Measurements from ENCODE around the gene TRAPPC3. TPM values are rescaled to one million over a fixed set of nuclear protein-coding genes. Genes with fewer than 3 reads are reported as not detected.

Gene TRAPPC3
- total and polyA plus RNA-seq, 4 donors: 37.3 to 83.9 (median 61.3) TPM

DNA sequence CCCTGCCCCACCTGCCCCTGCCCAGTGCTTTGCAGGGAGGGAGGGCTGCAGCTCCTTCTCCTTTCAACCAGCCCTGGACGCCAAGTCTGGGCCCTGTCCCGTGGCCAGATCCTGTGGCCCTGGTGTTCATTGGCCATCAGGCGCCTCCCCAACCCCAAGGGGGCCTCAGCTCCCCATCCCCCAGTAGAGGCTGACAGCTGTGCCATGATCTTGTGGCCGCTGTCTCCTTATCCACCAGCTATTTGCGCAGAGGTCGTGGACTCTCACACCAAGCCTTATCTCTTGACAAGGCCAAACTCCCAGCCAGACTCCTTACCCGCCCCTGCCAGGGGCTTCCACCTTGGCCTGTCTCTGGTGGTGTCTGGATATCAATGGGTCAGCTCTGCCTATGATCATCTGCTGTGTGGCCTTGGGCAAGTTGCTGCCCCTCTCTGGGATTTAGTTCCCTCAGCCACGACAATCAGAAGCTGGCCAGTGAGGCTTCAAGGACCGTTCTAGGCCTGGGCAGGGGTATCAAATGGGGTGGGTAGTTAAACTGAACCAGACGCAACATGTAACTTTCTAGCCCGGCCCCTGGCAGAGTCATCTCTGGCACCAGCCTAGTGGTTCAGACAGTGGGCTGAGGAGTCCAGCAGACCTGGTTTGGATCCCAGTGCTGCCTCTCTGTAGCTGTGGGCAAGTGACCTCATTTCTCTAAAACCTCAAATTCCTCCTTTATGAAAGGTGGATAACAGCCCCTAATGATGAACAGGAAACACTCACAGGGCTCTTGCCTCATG, 21.0 kb downstream of the TRAPPC3 start:
- H3K4me1 ChIP-seq (ENCODE audit: control insufficient read depth in 5 of 5, insufficient read depth in 5 of 5, low read length in 5 of 5): peaks cover 0 to 13% (median 0%) of the 10 kb centered on the region in 5 donors
- no peak for TF ChIP-seq CTCF (IDR thresholded peaks at IDR 0.05; ENCODE audit: control extremely low read depth, extremely low read depth)
- no peaks in the 10 kb centered on the region for H3K36me3 ChIP-seq (ENCODE audit: control insufficient read depth in 4 of 4, insufficient read depth in 4 of 4, low read length in 4 of 4)
- DNase-seq (no peak), ATAC-seq (ENCODE audit: insufficient read depth, low FRiP score) (no peak)
- H3K27me3 ChIP-seq (ENCODE audit: control insufficient read depth in 3 of 3, insufficient read depth in 3 of 3, low read length in 2 of 3): peaks cover 0 to 29% (median 8%) of the 10 kb centered on the region in 3 donors
- H3K4me3 ChIP-seq: no peak overlapping the region
- 91 to 92% methylated on average over 11 of the region's 11 CpGs for WGBS, 2 donors
- H3K27ac ChIP-seq (ENCODE audit: low read depth in 1 of 2, low read length in 1 of 2): no peak overlapping the region
- no peaks in the 10 kb centered on the region for H3K9me3 ChIP-seq (ENCODE audit: control insufficient read depth in 4 of 4, insufficient read depth in 3 of 4, low read length in 3 of 4)
- H3K9ac ChIP-seq (ENCODE audit: insufficient read depth in 1 of 2, low read length in 2 of 2): no peak overlapping the region

- no peaks in the 10 kb centered on the region for H3K9me3 ChIP-seq (ENCODE audit: control insufficient read depth in 4 of 4, insufficient read depth in 3 of 4, low read length in 3 of 4)
- 64 to 65% methylated on average over 7 of the region's 7 CpGs for WGBS, 2 donors
- H3K36me3 ChIP-seq (ENCODE audit: control insufficient read depth in 4 of 4, insufficient read depth in 4 of 4, low read length in 4 of 4): no peaks in the 10 kb centered on the region
- no peak for ATAC-seq (ENCODE audit: insufficient read depth, low FRiP score)
- H3K4me1 ChIP-seq (ENCODE audit: control insufficient read depth in 5 of 5, insufficient read depth in 5 of 5, low read length in 5 of 5): peaks cover 0 to 13% (median 0%) of the 10 kb centered on the region in 5 donors
- peaks cover 0 to 34% (median 8%) of the 10 kb centered on the region in 3 donors for H3K27me3 ChIP-seq (ENCODE audit: control insufficient read depth in 3 of 3, insufficient read depth in 3 of 3, low read length in 2 of 3)
- H3K4me3 ChIP-seq: no peak overlapping the region
- no peak overlapping the region for H3K9ac ChIP-seq (ENCODE audit: insufficient read depth in 1 of 2, low read length in 2 of 2)
- no peak for TF ChIP-seq CTCF (IDR thresholded peaks at IDR 0.05; ENCODE audit: control extremely low read depth, extremely low read depth)
- no peak for DNase-seq
- H3K27ac ChIP-seq (ENCODE audit: low read depth in 1 of 2, low read length in 1 of 2): no peak overlapping the region
These were observed 22.3 kb downstream of the TRAPPC3 start for GRCh38 chr1:36126797-36127500.

DNA sequence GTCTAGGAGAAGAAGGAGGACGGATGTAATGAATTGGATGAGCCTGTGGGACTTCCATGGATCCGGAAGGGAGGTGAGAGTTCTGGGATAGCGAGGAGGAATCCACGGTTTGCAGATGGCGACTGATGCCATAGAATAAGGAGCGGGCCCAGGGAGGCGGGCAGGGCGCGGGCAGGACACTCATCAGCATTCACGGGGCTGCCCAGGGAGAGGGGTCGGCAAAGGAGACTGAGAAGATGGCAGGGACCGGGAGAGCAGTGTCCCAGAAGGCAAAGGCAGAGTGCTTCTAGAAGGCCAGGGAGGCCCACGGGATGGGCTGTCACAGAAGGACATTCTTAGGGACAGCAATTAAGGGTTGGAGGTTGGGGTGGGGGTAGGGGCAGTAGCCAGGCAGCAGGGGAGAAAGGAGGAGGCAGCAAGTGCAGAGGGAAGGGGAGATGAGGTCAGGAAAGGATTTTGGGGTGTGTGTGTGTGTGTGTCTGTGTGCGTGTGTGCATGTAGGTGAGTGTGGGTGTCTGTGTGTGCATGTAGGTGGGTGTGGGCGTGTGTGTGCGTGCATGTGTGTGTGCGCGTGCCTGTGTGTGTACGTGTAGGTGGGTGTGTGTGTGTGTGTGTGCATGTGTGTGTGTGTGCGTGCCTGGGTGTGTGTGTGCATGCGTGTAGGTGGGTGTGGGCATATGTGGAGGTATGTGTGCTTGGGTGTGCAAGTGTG, 23.1 kb downstream of the TRAPPC3 start:
- TF ChIP-seq CTCF (IDR thresholded peaks at IDR 0.05; ENCODE audit: control extremely low read depth, extremely low read depth): no peak
- Histone ChIP-seq H3K4me3 (no peak overlapping the region), H3K9ac (ENCODE audit: insufficient read depth in 1 of 2, low read length in 2 of 2) (no peak overlapping the region), H3K36me3 (ENCODE audit: control insufficient read depth in 4 of 4, insufficient read depth in 4 of 4, low read length in 4 of 4) (no peaks in the 10 kb centered on the region), H3K4me1 (ENCODE audit: control insufficient read depth in 5 of 5, insufficient read depth in 5 of 5, low read length in 5 of 5) (peaks cover 0 to 13% (median 0%) of the 10 kb centered on the region in 5 donors), H3K9me3 (ENCODE audit: control insufficient read depth in 4 of 4, insufficient read depth in 3 of 4, low read length in 3 of 4) (no peaks in the 10 kb centered on the region), H3K27me3 (ENCODE audit: control insufficient read depth in 3 of 3, insufficient read depth in 3 of 3, low read length in 2 of 3) (peaks cover 0 to 34% (median 8%) of the 10 kb centered on the region in 3 donors), H3K27ac (ENCODE audit: low read depth in 1 of 2, low read length in 1 of 2) (no peak overlapping the region)
- ATAC-seq (ENCODE audit: insufficient read depth, low FRiP score) (no peak), DNase-seq (no peak)
- WGBS, 2 donors: 89 to 91% methylated on average over 21 of the region's 21 CpGs

Data from lung (tissue), 12 donors.